MM.1S (cell line): ENCODE results near the gene MDGA2.
"Not testable (repeated sequence)": the region's sequence is repeated elsewhere in the genome, so short reads cannot be mapped to it uniquely, and the experiment has no call there.

Experiments used
- CTCF ChIP-seq: fragments of 300-600 bp; sonication (generic); IDR thresholded peaks from 2 replicates; pipeline ENCODE4 v1.5.1; 2016; ENCODE audit warnings: antibody characterized with exemption, low read length, mixed read lengths
- EZH2 ChIP-seq: fragments of 300-600 bp; sonication (generic); optimal IDR thresholded peaks from 2 replicates; pipeline ENCODE3; 2017; ENCODE audit warnings: low read depth, mild to moderate bottlenecking, antibody characterized with exemption, low read length, mixed read lengths
- EZH2phosphoT487 ChIP-seq: fragments of 300-600 bp; sonication (generic); IDR thresholded peaks from 2 replicates; pipeline ENCODE4 v1.6.1; 2018; ENCODE audit warnings: antibody characterized with exemption, low read length

DNA sequence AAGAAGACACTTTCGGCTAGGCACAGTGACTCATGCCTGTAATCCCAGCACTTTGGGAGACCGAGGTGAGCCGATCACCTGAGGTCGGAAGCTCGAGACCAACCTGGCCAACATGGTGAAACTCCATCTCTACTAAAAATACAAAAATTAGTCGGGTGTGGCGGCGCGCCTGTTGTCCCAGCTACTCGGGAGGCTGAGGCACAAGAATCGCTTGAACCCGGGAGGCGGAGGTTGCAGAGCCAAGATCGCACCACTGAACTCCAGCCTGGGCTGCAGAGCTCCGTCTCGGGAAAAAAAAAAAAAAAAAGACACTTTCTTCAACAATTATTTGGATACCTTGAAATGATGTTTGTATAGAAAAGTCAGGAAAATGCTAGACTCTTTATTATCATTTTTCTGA, 393.6 kb downstream of the MDGA2 start:
- TF ChIP-seq EZH2, CTCF, EZH2phosphoT487: not testable (repeated sequence)
